GM12872 (cell line): ENCODE data around the gene HOXC10.

Experiments
- TF ChIP-seq, protein P1 (sequence below): IDR thresholded peaks from 3 replicates; pipeline ENCODE4 v1.5.1; 2011; ENCODE audit warnings: low read depth, mild to moderate bottlenecking, low read length, moderate library complexity; ENCODE audit not compliant: insufficient read depth

The HOXC10 gene

DNA sequence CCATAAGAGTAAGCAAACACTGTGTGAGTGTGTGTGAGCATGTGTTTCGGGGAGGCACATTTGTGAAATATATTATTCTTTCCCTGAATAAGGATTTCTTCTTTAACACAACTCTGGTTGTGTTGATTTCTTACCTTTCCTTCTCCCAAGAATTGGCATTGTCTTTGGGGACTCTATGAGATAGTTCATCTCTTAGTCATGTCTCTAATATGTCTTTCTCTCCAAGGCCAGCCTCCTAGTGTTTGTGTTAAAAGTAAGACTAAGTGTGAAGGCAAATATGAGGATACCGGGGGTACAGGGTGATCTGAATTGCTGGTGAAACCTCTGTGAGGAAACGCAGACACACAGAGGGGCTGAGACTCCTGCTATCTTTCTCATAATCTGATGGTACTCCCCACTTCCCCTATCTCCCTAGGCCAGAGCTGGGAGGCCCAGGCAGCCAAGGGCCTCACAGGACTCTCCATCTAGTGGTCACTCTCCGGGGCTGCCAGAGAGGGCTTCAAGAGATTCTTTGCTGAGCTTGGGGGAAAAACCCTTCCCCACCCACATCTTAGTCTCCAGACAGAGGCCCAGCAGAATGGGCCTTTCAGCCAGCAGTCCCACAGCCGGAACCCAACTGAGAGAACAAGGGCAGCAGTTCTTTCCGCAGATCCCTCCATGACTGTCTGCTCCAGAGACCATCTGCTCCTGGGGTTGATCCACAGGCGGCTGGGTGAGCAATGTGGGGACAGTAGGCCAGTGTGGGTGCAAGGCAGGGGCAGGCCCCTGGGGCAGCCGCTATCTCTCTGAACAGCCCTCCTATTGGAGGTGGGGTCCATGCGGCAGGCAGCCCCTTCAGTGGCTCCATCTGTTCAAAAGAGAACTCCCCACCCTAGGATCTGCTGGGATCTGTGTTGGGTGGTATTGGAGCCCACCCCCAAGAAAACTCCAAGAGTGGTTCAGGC, 36.0 kb upstream of the HOXC10 start:
- TF ChIP-seq, protein P1, sequence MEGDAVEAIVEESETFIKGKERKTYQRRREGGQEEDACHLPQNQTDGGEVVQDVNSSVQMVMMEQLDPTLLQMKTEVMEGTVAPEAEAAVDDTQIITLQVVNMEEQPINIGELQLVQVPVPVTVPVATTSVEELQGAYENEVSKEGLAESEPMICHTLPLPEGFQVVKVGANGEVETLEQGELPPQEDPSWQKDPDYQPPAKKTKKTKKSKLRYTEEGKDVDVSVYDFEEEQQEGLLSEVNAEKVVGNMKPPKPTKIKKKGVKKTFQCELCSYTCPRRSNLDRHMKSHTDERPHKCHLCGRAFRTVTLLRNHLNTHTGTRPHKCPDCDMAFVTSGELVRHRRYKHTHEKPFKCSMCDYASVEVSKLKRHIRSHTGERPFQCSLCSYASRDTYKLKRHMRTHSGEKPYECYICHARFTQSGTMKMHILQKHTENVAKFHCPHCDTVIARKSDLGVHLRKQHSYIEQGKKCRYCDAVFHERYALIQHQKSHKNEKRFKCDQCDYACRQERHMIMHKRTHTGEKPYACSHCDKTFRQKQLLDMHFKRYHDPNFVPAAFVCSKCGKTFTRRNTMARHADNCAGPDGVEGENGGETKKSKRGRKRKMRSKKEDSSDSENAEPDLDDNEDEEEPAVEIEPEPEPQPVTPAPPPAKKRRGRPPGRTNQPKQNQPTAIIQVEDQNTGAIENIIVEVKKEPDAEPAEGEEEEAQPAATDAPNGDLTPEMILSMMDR: no peak

DNA sequence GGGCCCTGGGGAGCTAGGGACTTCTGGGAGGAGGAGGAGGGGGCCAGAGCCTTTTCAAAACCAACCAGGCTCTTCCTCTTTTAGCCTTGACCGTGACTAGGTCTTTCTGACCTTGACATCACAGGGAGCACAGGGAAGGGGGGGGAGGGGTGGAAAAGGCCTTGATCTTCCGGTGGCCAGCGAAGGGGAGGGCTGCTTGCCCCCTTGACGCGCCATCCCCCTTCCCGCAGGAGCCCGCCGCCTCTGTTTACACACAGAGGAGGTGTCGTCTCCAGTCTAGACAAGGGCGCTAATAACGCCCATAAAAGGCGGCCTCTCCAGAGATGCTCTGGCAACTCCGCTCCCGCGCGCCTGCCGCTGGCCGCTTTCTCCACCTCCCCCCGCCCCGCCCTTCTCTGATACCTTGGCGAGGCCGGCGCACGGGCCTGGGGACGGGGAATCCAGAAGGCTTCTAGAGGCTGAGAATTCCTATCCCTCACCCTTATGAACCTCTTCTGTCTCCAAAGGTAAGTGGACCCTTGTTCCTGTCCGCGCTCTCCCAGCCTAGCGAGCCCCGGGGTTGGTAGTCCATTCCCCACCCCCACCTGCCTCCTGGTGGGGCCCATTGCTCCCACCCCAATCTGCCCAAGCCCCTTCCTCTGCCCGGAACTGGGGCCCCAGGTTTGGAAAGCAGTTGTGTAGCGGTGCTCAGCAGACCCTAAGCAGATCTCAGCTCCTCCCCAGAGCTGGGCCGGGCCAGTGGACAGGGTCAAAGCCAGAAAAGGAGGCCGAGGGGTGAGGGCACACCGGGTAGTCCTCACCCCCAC, 35.1 kb upstream of the HOXC10 start:
- TF ChIP-seq, protein P1: no peak

DNA sequence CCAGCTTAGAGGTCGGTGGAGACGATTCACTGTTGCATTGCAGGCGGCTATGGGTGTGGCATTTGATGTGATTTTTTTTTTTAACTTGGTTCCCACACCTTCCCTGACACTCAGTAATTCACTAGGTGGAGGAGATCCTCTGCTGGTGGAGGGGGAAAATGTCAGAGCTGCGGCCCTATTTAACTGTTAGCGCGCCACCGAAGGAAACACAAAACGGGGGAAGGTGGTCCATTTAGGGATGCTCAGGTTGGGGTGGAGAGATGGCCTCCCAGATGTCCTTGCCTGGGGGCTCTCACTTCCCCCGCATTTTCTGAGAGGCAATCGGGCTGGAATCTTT, 34.5 kb upstream of the HOXC10 start:
- TF ChIP-seq, protein P1: no peak

DNA sequence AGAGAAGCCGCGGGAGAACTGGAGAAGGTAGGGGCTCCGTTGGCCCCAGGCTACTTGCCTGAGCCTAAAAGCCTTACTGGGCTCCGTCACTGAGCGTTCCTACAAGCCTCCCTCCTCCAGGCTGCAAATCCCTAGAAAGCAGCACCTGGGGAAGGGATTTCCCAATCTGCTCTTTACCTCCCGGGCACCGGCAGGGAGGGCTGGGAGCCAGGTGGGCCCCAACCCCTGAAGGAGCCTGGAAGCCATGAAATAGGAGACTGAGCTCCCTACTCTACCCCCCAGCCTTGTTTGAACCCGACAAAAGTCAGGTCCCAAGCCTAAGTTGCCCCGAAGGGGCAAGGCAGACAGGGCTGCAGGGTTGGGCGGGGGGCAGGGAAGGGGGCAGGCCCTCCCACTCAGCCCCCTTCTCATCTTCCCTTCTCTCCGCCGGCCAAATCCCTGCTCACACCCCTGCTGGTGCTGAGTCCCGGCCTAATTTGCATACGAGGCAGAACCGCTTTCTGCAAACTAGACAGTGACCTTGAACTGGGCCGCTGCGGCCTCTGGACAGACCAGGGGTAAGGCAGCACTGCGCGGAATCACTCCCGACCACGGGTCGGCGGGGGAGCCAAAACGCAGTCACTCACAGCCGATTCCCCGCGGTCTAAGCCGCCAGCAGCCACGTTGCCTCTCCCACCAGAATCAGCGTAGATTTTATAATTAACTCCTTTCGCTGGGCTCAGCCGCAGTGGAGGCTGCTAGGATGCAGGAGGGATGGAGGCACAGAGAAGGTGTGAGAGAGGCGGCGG, 34.0 kb upstream of the HOXC10 start:
- TF ChIP-seq, protein P1: no peak

DNA sequence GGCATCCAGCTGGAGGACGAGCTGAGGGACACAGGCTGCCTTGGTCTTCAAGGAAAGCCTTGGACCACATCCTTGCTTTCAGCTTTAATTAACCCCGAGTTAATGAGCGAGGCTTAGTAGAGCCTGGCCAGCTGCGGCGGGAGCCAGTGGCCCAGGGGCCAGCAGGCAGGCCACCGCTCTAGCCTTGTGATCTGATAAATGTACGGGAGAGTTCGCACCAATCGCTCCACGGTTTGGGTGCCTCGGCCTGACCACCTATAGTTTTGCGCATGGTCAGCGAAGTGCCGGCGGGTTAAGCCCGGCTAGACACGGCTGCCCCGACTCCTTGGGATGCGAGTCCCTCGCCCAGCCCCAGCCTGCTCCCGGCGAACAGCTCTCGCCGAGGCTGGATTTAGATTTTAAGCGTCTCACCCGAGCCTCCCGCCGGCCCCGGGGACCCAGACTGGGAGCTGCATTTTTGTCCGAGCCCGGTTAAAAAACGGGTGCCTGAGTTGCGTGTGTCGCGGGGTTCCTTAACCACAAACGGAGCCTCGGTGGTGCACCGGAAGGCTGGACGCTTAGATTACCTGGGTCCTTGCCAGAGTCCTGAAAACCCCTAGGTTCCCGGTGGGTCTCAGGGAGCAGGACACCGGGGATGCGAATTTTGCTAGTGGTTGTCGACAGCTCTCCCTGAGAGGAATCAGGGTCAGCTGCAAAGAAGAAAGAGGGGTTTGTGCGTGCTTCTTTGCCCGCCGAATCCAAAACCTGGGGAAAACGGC, 33.2 kb upstream of the HOXC10 start:
- TF ChIP-seq, protein P1: no peak

DNA sequence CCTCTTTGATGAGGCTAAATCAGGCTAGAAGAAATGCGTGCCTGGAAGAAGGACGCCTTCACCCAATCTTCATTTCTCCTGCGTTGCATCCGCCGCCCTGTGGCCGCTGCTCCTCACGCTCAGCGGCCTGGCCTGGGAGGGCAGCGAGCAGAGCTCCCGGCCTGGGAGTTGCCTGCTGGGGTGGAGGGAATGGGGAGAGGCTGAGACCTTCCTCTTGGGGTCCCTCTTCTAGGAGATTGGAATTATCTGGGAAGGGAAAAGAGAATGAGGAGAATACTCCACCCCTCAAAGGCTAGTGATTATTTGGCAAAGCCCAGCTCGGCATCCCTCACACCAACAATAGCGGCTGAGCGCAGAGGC, 32.6 kb upstream of the HOXC10 start:
- TF ChIP-seq, protein P1: no peak
